CD4-positive, alpha-beta T cell treated with Interleukin-21 for 1 hour (primary cell): Measurements from ENCODE around the gene CRMP1.
"Not testable (repeated sequence)": the region's sequence is repeated elsewhere in the genome, so short reads cannot be mapped to it uniquely, and the experiment has no call there.

Experiments used
- DNase-seq: peaks from one replicate; pipeline ENCODE4 v3.0.0-alpha.2; 2020

CRMP1 gene

DNA sequence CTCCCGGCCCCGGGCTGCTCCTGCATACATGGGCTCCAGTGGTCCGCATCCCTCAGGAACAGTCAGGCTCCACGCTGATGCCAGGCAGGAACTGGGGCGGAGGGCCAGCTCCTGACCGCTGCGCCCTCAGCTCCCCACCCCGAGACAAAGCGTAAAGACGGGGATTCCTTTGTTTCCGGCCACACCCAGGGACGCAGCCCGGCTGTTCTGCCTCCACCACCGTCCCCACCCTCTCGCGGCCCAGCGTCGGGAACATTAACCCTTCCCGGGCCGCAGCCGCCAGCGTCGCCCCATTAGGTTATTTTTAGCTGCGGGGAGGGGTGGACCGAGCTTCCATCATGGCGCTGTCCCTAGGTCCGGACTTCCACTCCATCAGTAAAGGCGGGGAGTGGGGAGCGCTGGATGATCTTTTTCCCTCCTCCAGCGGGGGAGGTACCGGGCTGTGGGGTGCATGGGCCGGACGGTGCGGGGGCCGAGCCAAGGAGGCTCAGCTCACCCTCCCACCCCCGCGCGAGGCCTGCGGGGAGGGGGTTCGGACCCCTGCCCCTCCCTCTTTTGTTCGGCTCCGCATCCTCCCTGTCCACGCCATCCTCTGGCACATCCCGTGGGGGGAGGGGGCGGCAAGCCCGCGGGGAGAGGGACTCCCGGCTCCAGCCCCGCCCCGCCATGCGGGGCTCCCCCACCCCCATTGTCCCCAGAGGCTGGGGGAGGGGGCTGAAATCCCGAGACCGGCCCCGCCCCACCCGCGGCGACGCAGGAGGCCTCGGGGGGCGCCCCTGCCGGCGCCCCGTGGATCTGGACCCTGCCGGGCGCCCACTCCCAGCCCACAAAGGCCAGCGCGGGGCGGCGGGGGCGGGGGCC is 5.3 kb downstream of the CRMP1 start:
- no peak for DNase-seq

DNA sequence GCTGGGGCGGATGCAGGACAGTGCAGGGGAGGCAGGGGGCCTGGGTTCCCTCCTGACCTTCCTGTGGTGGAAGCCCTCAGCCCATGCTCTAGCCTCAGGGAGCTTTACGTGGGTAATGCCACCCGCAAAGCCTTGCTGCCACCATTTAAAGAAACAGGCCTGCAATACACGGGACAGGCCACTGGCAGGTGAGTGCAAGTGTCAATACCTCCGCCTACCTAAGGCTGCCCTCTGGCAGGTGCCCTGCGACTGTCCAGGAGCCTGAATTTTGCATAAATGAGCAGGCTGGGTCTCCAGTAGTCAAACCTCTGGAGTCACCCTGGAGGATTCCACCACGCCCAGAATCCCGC is 5.9 kb downstream of the CRMP1 start:
- no peak for DNase-seq

DNA sequence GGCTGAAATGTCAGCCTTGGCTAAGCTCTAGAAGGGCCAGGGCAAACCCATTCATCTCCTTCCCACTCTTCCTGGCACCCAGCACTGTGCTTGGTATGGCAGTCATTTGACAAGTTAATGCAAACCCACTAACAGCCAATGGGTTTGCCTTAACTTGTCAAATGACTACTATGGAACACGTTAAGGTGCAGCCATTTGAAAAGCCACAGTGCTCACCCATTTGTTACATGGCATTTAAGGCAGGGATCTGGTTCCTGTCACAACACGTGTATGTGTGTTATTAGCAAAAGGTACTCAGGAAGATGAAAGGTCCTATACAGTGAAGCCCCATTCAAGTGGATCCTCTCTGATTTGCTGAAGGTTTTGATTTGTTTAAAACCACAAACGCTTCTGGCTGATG is 7.2 kb downstream of the CRMP1 start:
- no peak for DNase-seq

DNA sequence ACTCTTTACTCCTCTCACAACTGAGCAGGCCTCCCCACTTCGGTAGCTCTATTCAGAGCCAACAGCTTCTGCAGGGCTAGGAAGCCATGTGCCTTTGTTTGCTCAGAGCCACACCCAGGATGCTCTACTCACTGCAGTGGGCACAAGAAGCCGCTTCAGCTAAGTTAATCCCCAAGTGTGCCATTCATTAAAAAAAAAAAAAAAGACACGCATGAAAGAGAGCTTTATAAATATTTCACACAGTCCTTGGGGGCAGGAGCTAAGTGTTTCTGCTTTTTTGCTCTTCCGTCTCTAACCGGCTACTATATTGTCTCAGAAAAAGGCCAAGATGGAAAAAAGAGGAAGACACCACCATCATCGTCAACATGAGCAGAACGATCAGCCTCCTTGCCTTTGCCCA is 8.1 kb downstream of the CRMP1 start:
- no peak for DNase-seq

DNA sequence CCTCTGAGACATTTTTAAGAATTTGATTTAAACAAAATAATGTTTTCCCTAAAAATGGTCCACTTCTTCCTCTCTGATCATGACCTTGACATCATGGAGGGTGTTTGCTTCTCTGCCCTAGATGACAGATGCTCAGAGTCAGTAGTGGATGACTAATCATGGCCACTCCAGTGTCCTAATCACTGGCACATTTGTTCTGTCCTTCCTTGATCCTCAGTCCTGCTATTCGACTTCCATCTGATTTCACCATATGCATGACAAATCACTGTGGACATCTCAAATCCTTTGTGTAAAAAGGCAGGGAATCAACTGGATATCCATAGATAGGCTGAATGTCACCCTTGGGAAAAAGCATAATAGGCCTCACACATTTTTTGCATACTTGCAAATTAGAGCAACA is 9.0 kb downstream of the CRMP1 start:
- no peak for DNase-seq

DNA sequence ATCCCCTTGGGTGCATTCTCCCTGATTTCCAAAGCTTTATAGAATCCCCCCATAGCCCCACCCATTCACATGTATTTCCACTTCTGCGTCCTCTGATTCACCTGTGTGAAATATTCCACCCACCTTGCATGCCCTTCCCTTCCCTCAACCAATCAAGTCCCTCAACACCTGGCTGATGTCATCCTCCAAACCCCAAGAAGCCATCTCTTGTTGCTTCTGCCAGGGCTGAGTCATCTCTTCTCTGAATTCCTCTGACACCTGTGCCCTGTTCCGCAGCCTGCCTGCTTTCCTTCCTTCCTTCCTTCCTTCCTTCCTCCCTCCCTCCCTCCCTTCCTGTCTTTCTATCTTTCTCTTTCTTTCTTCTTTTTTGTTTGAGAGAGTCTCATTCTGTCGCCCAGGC is 9.9 kb downstream of the CRMP1 start:
- DNase-seq = no peak

DNA sequence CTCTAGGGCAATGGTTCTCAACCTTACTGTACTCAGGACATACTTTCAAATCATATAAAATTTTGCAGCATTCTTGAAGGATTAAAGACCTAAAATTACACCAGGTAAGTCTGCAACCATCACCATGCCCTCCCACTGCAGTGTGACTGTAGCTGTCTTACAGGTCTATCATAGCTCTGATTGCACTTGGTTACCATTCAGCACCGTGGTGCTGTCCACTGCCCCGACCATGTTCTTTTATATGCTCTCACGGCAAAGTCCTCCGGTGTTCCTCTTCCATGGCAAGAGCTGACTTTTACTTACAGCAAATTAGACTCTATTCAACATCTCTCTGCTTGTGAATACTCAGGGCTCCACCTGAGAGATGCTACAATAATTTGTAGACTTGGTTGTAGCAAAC is 11.5 kb downstream of the CRMP1 start:
- DNase-seq = no peak

DNA sequence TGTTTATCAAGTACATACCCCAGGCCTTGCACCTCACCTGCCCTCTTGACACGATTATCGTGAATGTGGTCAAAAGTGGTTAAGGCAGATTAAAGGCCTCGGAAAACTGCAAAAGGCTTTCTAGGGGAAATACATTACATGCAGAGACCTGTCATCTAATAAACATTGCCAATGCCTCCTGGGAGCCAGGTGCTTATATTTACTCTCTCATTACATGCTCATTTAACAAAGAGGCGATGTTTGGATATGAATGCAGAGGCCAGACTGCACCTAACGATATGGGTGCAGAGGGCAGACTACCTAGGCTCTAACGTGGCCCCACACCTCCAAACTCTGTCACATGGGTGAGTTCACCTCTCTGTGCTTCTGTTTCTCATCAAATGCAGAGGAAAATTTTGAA is 14.5 kb downstream of the CRMP1 start:
- DNase-seq = no peak

DNA sequence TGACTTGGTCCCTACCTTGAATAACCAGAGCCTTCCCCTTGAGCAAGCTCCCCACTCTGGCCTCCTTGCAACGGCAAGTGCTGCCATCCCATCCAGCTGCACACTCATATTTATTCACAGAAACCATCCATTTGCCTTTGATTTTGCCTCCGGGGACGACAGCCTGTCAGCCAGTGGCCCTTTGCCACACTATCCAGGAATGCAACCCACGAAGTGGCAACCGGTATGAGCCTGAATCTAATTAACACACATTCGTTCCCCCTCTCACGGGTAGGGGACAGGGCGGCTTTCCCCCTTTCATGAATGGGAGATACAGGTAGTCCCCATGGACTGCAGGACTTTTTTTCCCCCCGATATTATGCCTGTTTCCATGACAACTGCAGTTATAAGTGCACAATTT is 15.5 kb downstream of the CRMP1 start:
- DNase-seq = no peak

DNA sequence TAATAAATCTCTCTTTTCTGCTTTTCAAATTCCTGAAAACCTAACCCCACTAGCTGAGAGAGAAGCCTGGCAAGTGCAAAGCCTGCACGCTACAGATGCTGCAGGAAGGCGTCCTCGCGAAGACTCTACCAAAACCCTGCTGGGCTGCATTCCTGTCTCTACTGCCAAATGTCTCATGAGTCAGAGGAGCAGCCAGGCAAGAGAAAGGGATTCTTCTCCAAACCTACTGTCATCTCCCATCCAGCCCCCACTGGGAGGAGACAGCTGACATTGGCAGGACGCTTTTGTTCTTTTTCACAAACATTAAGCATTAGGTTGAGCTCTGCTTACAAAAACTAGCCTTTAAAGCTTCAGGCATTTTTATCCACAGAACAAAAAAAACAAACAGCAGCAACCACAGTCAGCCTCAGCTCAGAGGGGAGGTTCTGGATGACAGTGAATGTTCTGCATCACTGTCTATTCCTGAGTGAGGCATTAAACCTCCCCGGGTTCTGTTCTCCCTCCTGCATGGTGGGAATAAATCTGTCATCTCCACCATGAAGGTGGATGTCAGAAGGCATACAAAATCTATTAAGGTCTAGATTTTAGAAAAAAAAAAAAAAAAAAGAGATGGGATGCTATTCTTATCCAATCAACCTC is 18.0 kb downstream of the CRMP1 start:
- DNase-seq = no peak

DNA sequence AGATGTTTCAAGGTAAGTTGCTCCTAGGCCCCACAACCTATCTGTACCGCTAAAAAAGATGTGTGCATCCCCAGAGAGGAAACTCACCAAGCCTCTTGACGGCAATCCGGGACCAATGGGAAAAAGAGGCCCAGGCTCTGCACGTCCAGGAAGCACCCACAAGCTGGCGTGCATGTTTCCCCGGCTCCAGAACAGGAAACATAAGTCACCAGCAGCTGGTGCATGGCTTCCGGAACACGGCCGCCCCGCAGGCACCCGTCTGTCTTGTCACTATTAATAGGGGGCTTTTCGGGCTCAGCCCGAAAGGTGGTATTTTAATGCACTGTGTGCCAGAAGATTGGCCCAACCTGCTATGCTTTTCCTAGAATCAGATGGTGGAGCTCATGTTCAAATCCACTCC is 22.2 kb downstream of the CRMP1 start:
- no peak for DNase-seq

DNA sequence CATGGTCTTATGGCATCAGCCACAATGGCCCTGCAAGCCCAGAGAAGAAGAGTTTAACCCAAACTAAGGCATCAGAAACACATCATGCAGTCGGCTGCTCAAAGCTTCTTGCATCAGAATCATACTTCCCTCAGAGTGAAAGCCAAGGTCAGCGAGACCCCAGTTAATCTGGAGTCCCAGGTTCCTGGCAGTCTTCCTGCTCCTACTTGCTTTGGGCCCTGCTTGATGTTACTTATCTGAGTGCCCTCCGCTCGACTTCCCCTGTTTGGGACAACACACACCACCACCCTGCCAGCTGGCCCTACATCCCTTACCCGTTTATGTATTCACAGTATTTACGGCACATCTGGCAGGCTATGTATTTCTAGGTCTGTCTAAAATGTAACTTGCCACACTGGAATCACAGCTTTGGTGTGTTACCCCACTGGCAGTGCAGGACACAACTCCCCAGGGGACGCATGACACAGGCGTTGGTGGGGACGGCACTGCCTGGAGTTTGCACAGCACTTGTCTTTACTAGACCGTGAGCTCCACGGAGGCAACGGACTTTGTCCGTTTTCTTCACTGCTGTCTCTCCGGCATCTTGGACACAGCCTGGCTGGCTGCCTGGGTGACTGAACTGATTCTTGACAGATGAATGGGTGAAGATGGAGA is 22.8 kb downstream of the CRMP1 start:
- DNase-seq = no peak

DNA sequence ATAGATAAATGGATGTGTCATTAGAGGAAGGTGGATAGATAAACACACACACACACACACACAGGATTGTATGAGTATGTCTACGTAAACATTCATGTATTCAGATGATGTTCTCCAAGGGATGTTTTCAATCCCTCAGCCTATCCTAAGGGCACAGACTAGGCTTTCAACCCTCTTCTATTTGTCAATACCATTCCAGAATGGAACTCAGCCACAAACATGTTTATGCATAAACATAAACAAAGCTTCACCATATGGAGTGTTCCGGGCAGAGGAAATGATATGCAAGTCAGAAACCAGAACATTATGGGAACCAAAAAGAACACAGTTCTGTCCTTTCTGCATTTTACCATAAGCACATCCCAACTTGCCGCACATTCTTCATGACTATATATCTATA is 25.0 kb downstream of the CRMP1 start:
- DNase-seq = no peak

DNA sequence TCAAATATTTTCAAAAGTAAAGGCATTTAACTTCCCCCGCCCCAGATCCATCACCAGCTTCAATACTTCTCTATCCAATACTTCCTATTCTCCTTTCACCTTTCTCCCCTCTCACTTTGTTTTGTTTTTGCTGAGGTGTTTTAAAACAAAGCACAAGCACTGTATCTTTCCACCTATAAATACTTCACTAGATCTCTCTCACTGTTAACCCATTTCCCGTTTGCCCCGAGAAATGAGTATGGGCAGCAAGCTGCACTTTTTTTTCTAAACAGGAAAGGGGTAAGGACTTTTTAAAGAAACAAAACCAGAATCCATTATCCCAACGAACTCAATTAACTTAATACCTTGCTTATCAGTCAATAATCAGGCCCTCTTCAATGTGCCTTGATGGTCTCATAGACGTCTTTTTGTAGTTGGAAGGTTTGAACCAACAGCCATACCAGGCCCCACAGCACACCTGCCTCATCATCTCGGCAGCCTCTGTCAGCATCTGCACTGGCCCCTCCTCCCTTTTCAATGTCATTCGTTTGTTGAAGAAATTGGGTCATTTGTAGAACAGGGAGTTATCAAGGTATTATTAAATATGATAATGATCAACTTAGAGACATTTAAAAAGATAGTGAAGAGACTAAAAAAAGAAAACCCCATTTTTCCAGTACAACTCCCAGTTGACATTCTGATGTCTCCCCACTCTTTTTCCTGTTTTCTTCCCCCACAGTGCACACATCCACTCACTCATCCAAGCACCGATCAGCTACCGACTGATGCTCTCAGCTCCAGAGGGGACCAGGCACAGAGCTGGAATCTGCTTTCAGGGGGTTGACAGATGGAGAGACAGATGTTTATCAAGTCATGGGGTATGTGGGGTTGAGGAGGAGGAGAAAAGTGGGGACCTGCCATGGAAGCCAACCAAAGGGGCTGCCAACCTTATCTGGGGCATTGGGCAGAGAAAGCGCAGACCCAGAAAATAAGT is 25.8 kb downstream of the CRMP1 start:
- DNase-seq = no peak

DNA sequence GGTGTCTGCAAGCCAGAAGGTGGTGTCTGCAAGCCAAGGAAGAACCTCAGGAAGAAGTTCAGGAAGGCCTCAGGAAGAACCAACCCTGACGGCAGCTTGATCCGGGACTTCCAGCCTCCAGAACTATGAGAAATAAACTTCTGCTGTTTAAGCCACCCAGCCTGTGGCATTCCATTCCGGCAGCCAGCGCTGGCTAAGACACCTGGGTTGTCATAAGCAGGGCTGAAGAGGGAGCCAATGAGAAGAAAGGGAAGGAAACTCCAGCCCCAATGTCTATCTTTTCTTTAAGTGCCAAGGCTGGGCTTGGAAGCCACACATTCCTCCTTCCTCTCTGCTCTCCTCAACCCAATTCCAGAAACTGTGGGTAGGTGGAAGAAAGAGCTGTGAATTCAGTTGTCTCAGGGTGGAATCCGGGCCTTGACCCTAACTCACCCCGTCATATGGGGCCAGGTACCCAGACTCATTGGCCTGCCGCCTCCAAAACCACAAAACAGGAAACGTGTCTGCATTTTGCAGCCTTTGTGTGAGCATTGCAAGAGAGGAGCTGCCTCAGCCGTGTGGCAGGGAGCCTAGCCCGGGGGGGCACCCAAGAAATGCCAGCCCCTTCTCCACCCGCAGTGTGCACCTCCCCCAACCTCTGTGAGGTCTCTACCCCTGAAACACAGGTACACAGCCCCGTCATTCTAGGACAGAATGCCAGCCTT is 26.8 kb downstream of the CRMP1 start:
- no peak for DNase-seq

DNA sequence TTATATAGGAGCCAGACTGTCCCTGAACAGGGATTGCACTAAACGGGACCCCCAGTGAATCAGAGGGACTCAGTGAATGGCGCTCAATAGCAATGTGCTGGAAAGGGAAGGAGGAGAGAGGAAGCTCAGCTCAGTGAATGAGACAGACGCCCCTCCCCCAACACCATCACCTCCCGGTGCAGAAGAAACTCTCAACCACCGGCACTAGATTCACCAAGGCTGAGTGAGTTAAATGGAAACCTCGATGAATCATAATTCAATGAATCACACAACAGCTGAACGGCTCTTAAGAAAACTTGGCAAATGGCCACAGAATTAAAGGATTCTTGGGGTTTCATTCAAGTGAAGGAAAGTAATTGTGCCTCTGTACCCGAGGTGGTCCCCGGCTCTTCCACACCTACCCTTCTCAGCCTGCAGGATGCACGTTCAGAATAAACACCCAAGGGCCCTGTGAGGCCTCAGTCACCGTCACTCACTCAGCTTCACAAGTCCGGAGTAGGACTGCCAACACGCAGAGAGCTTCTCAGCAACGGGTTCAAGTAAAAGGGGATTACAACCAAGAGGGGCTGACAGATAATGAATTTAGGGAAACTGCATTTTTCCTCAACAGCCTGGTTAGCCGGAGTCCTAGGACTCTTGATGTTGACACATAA is 29.3 kb downstream of the CRMP1 start:
- DNase-seq = no peak

DNA sequence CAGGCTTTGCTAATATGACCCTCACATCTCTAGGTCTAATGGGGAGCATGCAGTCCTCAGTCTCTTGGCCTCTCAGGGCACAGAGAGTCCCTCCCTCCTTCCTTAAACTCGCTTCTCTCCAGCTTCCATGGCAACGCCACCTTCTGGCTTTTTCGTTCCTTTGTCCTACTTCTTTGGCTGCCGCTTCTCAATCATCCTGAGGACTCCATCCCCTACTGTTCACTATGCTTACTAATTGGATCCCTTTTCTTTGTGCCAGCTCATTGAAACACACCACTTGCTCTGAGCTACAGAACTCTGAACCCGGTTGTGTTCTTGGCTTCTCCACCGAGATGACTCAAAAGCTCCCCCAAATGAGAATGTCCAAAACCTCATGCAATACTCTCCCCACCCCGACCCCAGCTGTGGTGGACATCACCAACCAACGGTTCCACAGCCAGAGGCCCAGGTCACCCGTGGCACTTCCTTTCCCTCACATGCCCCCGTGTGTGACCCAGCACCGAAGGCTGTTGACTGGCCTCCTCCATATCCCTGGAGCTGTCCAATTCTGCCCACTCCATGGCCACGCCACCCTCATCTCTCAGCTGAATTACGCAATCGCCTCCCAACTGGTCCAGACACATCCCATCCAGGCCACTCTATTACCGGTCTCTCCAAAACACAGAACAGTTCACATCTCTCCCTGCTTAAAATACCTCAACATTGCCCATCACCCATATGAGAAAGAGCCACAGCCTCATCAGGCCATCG is 34.7 kb downstream of the CRMP1 start:
- DNase-seq = no peak

DNA sequence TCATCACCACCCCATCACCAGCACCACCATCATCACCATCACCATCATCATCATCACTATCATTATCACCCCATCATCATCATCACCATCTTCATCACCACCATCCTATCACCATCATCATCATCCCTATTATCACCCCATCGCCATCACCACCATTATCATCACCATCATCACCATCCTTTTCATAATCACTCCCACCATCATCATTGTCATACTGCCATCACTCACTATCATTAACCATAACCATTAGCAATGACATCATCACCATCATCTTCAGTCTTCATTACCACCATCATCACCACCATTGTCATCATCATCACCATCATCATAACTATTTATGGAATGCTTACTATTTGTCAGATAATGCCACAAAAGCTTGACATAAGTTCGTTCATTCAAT is 35.7 kb downstream of the CRMP1 start:
- DNase-seq = no peak

DNA sequence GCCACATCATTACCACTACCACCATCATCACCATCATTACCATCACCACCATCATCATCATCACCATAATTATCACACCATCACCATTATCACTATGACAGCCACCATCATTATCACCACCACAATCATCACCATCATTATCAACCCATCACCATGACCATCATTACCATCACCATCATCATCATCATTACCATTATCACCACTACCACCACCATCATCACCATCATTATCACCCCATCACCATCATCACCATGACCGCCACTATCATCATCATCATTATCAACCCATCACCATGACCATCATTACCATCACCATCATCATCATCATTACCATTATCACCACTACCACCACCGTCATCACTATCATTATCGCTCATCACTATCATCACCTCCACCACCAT is 36.5 kb downstream of the CRMP1 start:
- not testable (repeated sequence) for DNase-seq

DNA sequence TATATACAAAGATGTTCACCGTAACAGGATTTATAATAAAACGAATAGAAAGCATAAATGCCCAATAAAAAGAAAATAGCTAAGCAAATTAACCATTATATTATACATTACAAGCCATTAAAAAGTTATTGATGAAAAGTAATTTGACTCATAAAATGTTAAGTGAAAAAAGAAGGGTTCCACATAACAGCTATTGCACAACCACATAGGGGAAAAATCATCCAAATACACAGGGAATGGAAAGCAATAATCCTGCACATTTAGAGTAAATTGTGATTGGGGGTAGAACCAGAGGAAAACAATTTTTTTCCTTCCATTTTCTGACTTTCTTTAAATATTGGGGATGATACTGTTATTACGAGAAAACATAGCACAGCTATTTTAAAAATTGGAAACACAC is 38.0 kb downstream of the CRMP1 start:
- no peak for DNase-seq

DNA sequence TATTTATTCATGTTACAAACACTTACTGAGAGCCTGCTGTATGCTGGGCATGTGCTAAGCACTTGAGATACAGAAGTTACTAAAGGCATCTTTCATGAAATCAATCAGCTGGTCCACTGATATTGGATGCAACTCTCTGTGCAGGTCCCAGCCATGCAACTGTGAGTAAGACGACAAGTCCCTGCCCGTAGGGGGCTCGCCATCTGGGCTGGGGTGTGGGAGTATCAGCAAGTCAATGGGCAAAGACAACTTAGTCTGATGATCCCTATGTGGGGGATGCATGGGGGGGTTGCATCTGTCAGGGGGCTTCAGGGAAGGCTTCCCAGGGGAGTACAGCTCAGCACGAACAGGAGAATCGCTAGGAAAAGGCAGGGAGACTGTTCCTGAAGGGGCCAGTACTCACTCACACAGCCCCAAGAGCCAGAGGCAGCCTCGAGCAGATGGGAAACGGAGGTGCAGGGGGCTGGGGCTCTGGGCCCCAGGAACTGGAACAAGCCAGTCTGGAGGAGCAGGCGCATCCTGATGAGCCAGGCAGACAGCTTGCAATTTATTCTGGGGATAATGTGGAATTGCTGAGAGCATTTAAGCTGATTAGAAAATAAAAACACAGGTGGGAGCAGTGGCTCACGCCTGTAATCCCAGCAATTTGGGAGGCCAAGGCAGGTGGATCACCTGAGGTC is 40.2 kb downstream of the CRMP1 start:
- no peak for DNase-seq
